Heart left ventricle (tissue), 16 donors: ENCODE measurements around the gene NCS1. TPM values are rescaled to one million over a fixed set of nuclear protein-coding genes. Genes with fewer than 3 reads are reported as not detected.

Source experiments
- ATAC-seq, 4 donors: fragments of 200-7000 bp; cut with Tn5 transposase; one replicate each; pipeline ENCODE4 v1.9.1; 2020 to 2022; ENCODE audit warnings: moderate library complexity in 4 of 4, mild to moderate bottlenecking in 3 of 4, moderate number of reproducible peaks in 1 of 4
- DNase-seq, 5 donors: peaks; one replicate each; pipeline ENCODE4 v3.0.0-alpha.2; 2020
- H3K27ac ChIP-seq, 12 donors: fragments of 200-600 bp; sonication (generic) in 4 of 12; one replicate each; pipeline versions ENCODE4 v1.5.0 to v1.8.0; 2016 to 2022; ENCODE audit warnings: mild to moderate bottlenecking in 2 of 12
- H3K27me3 ChIP-seq, 9 donors: fragments of 200-600 bp; sonication (generic) in 2 of 9; one replicate each; pipeline versions ENCODE4 v1.5.1 to v1.8.0; 2016 to 2022; ENCODE audit warnings: mild to moderate bottlenecking in 3 of 9
- H3K36me3 ChIP-seq, 9 donors: fragments of 200-600 bp; sonication (generic) in 2 of 9; one replicate each; pipeline versions ENCODE4 v1.5.0 to v1.8.0; 2018 to 2022; ENCODE audit warnings: mild to moderate bottlenecking in 2 of 9
- H3K4me1 ChIP-seq, 12 donors: fragments of 200-600 bp; sonication (generic) in 4 of 12; one replicate each; pipeline versions ENCODE4 v1.5.0 to v1.8.0; 2016 to 2022; ENCODE audit warnings: mild to moderate bottlenecking in 3 of 12
- H3K4me3 ChIP-seq, 12 donors: fragments of 200-600 bp; sonication (generic) in 4 of 12; one replicate each; pipeline versions ENCODE4 v1.5.0 to v1.8.0; 2017 to 2022; ENCODE audit warnings: mild to moderate bottlenecking in 9 of 12, moderate library complexity in 4 of 12
- H3K9me3 ChIP-seq, 12 donors: fragments of 200-600 bp; sonication (generic) in 4 of 12; one replicate each; pipeline versions ENCODE4 v1.5.0 to v1.8.0; 2016 to 2022; ENCODE audit warnings: mild to moderate bottlenecking in 1 of 12
- POLR2A ChIP-seq, 2 donors: fragments of 450-650 bp; IDR thresholded peaks; one replicate each; pipeline ENCODE4 v1.6.1; 2017; ENCODE audit warnings: antibody characterized with exemption in 2 of 2, mild to moderate bottlenecking in 2 of 2, moderate library complexity in 2 of 2
- WGBS, 4 donors: extraction: QIAGEN DNeasy Blood & Tissue Kit in 2 of 4; methylation state at CpG; one replicate each; pipeline versions ENCODE4 v1.1.5 to v1.1.7; 2013 to 2018; 5-methylcytosine and 5-hydroxymethylcytosine counted together
- intact Hi-C, 10 donors: fragments of 100-400 bp; cut with DNase I; formaldehyde crosslinking; loops; one replicate each; pipeline versions ENCODE4 v1.11.1 to v1.14.2; 2022
- polyA plus RNA-seq, 2 donors: library from polyadenylated mRNA; stranded (reverse); fragments of 200-250 nt; gene quantifications; one replicate each; pipeline ENCODE4 v1.2.3, GENCODE V29; 2013
- total RNA-seq, 9 donors: library from RNA; depleted of rRNA in 2 of 9; stranded (reverse); fragments of >200 nt in 2 of 9; fragmentation: NEBNext Ultra II Directional in 3 of 9; extraction: Animal tissue kit (Norgen Biotek cat#: 25700) in 3 of 9; gene quantifications; one replicate each; pipeline versions ENCODE4 v1.1.0 to v1.2.4, GENCODE V29; 2016 to 2023
- TF ChIP-seq, protein P1 (sequence below), 12 donors: fragments of 200-600 bp; sonication (generic) in 4 of 12; IDR thresholded peaks; one replicate each; pipeline versions ENCODE4 v1.5.0 to v1.8.0; 2018 to 2022; ENCODE audit warnings: antibody characterized with exemption in 12 of 12, mild to moderate bottlenecking in 5 of 12
- donor health status: ischemic (EF 13 %, LVEDD 7.1; RV severe dilation, severe dysfunction).
- donor health status: healthy with polysubstance abuse.
- donor health status: DM: no; HTN: yes; CAD: no.
- donor health status: DM: no; HTN: no; CAD: no.
- donor health status: ischemic (EF 25% LVEDD 6.9; RV normal size, moderate dysfunction).
- donor health status: ischemic (EF 25% LVEDD 5.7; RV mildly dilated, moderate dysfunction).
- donor health status: healthy.
- donor health status: DM: yes; HTN: yes; CAD: no.
- donor health status: ischemic (EF 35%, LVEDD 5.7; RV mildly dilated, moderate dysfunction).
- donor health status: nonischemic (EF 11% LVEDD 7.7; RV severe dilation, severe dysfunction).
- donor health status: DM: yes; HTN: yes; CAD: no.
- donor health status: PGD.
- donor health status: ischemic (EF 29% LVEDD 5.4; RV normal size, mild dysfunction).
- donor health status: nonischemic (EF 23%, LVEDD 6.1; RV moderate dilation, normal function).

Gene NCS1
- total and polyA plus RNA-seq, 11 donors: 2.3 to 15.9 (median 9.4) TPM

GRCh38 chr9:130159915-130160670 is 12.1 kb upstream of the NCS1 start:
- Histone ChIP-seq H3K4me3 (no peak overlapping the region), H3K4me1 (no peaks in the 10 kb centered on the region), H3K27me3 (no peaks in the 10 kb centered on the region), H3K9me3 (no peaks in the 10 kb centered on the region), H3K36me3 (no peaks in the 10 kb centered on the region), H3K27ac (no peak overlapping the region)
- intact Hi-C loops: loop anchor here in 1 of 10 donors (10.0 kb wide), 1 partner anchor 1095 kb away; no protein-coding TSS in a partner anchor
- 86 to 88% (median 87%) methylated on average over 9 to 10 of the region's 10 CpGs for WGBS, 4 donors
- ATAC-seq (no peak), DNase-seq (no peak)
- TF ChIP-seq, protein P1, sequence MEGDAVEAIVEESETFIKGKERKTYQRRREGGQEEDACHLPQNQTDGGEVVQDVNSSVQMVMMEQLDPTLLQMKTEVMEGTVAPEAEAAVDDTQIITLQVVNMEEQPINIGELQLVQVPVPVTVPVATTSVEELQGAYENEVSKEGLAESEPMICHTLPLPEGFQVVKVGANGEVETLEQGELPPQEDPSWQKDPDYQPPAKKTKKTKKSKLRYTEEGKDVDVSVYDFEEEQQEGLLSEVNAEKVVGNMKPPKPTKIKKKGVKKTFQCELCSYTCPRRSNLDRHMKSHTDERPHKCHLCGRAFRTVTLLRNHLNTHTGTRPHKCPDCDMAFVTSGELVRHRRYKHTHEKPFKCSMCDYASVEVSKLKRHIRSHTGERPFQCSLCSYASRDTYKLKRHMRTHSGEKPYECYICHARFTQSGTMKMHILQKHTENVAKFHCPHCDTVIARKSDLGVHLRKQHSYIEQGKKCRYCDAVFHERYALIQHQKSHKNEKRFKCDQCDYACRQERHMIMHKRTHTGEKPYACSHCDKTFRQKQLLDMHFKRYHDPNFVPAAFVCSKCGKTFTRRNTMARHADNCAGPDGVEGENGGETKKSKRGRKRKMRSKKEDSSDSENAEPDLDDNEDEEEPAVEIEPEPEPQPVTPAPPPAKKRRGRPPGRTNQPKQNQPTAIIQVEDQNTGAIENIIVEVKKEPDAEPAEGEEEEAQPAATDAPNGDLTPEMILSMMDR (IDR thresholded peaks at IDR 0.05): no peak
- TF ChIP-seq POLR2A (IDR thresholded peaks at IDR 0.05): no peak

DNA sequence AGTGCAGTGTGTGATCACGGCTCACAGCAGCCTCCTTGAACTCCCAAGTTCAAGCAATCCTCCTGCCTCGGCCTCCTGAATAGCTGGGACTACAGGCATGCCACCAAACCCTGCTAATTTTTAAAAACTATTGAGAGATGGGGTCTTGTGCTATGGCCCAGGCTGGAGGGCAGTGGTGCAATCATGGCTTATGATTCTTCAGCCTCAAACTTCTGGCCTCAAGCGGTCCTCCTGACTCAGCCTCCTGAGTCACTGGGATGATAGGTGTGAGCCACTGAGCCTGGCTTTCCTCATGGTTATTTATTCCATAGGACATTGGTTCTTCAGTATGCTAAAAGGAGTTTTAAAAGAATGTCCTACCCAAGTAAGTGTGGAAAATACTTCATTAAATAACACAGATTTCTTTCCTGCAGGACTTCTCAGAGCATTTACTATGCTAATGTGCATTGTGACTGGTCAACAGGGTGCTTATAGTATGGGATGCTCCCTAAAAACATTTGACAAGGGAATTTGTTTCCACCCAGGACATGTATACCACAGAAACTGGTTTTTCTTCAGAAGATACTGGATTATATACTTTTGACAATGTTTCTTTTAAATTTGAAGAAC is 11.2 kb upstream of the NCS1 start:
- 86 to 97% (median 95%) methylated on average over 3 of the region's 3 CpGs for WGBS, 4 donors
- Histone ChIP-seq H3K4me1 (no peaks in the 10 kb centered on the region), H3K36me3 (no peaks in the 10 kb centered on the region), H3K4me3 (no peak overlapping the region), H3K27ac (no peak overlapping the region), H3K27me3 (no peaks in the 10 kb centered on the region), H3K9me3 (no peaks in the 10 kb centered on the region)
- DNase-seq (no peak), ATAC-seq (no peak)
- intact Hi-C loops: no loop called here
- TF ChIP-seq, protein P1 (IDR thresholded peaks at IDR 0.05): no peak
- no peak for TF ChIP-seq POLR2A (IDR thresholded peaks at IDR 0.05)

GRCh38 chr9:130165579-130165978 is 6.6 kb upstream of the NCS1 start:
- TF ChIP-seq POLR2A (IDR thresholded peaks at IDR 0.05): no peak
- TF ChIP-seq, protein P1 (IDR thresholded peaks at IDR 0.05): no peak
- H3K27ac ChIP-seq: no peak overlapping the region
- no peak for DNase-seq
- no peak overlapping the region for H3K4me3 ChIP-seq
- 83 to 96% (median 93%) methylated on average over 1 of the region's 1 CpG for whole genome bisulfite sequencing, 4 donors
- no peak for ATAC-seq
- no peaks in the 10 kb centered on the region for H3K36me3 ChIP-seq
- H3K27me3 ChIP-seq: no peaks in the 10 kb centered on the region
- H3K4me1 ChIP-seq: no peaks in the 10 kb centered on the region
- no peaks in the 10 kb centered on the region for H3K9me3 ChIP-seq
- intact Hi-C loops: no loop called here

DNA sequence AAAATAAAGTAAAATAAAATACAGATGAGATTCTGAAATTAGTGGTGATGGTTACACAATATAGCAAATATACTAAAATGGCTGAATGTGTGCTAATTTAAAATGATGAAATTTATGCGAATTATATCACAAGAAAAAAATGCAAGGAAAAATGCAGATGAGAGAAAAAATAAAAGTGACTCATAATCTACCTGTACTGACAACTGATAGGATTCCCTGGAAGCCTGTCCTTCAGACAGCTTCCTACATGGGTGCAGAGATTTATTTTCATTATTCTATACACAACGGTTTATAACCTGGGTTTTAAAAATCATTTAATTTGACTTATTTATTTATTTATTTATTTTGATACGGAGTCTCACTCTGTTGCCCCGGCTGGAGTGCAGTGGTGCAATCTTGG is 5.8 kb upstream of the NCS1 start:
- Histone ChIP-seq H3K27me3 (peaks cover 0 to 5% (median 0%) of the 10 kb centered on the region in 9 donors), H3K36me3 (no peaks in the 10 kb centered on the region), H3K27ac (no peak overlapping the region), H3K4me1 (peaks cover 0 to under 1% (median 0%) of the 10 kb centered on the region in 12 donors), H3K4me3 (no peak overlapping the region), H3K9me3 (no peaks in the 10 kb centered on the region)
- TF ChIP-seq POLR2A (IDR thresholded peaks at IDR 0.05): no peak
- TF ChIP-seq, protein P1 (IDR thresholded peaks at IDR 0.05): no peak
- DNase-seq (no peak), ATAC-seq (no peak)
- intact Hi-C loops: no loop called here
- WGBS, 4 donors: 79 to 88% (median 87%) methylated on average over 4 of the region's 4 CpGs
